Testis (tissue), 2 donors: ENCODE results near the gene PDE4B.

ENCODE experiments used
- CTCF ChIP-seq, 3 experiments: fragments of 450-650 bp in 2 of 3; fragments of 200-600 bp in 1 of 3; sonication (generic) in 1 of 3; IDR thresholded peaks; one replicate each; pipeline ENCODE4 v1.5.1; 2016 to 2019; ENCODE audit warnings: antibody characterized with exemption in 3 of 3, mild to moderate bottlenecking in 2 of 3, moderate library complexity in 1 of 3
- POLR2A ChIP-seq: fragments of 450-650 bp; IDR thresholded peaks from one replicate; pipeline ENCODE4 v1.6.1; 2017; ENCODE audit warnings: antibody characterized with exemption, mild to moderate bottlenecking, moderate library complexity

- TF ChIP-seq CTCF (IDR thresholded peaks at IDR 0.05) = no peak
- TF ChIP-seq POLR2A = no peak
These were observed 207.4 kb downstream of the PDE4B start for GRCh38 chr1:66000033-66000637.
